Gastroesophageal sphincter (tissue), 4 donors: ENCODE data around the gene NUP42. TPM values are rescaled to one million over a fixed set of nuclear protein-coding genes. Genes with fewer than 3 reads are reported as not detected.

Experiments used
- ATAC-seq: fragments of 150-250 bp; one replicate; pipeline ENCODE4 v1.9.1; 2016; ENCODE audit warnings: mild to moderate bottlenecking, moderate library complexity
- H3K27ac ChIP-seq, 4 donors: fragments of 200-600 bp; sonication (generic) in 3 of 4; 1 replicate in 3 of 4; 2 replicates in 1 of 4; pipeline ENCODE4 v1.5.1; 2016 to 2019
- H3K27me3 ChIP-seq: fragments of 200-600 bp; sonication (generic); one replicate; pipeline ENCODE4 v1.5.1; 2019
- H3K36me3 ChIP-seq, 2 donors: fragments of 200-600 bp; sonication (generic); one replicate each; pipeline ENCODE4 v1.5.1; 2019; ENCODE audit warnings: control low read depth in 1 of 2
- H3K4me1 ChIP-seq, 3 donors: fragments of 200-600 bp; sonication (generic); 1 replicate in 2 of 3; 2 replicates in 1 of 3; pipeline ENCODE4 v1.5.1; 2016 to 2019; ENCODE audit warnings: control low read depth in 2 of 3
- H3K4me3 ChIP-seq, 2 donors: fragments of 200-600 bp; sonication (generic); one replicate each; pipeline ENCODE4 v1.5.1; 2019; ENCODE audit warnings: mild to moderate bottlenecking in 1 of 2, moderate library complexity in 1 of 2
- H3K9me3 ChIP-seq, 3 donors: fragments of 200-600 bp; sonication (generic); one replicate each; pipeline ENCODE4 v1.5.1; 2017 to 2019; ENCODE audit warnings: control low read depth in 2 of 3
- EP300 ChIP-seq: sonication (generic); formaldehyde crosslinking; IDR thresholded peaks from one replicate; pipeline ENCODE4 v1.6.1; 2017; ENCODE audit warnings: antibody characterized with exemption, mild to moderate bottlenecking
- POLR2A ChIP-seq, 2 donors: fragments of 450-650 bp; IDR thresholded peaks; one replicate each; pipeline ENCODE4 v1.6.1; 2017; ENCODE audit warnings: antibody characterized with exemption in 2 of 2, mild to moderate bottlenecking in 2 of 2, moderate library complexity in 1 of 2
- POLR2AphosphoS5 ChIP-seq: sonication (generic); formaldehyde crosslinking; IDR thresholded peaks from one replicate; pipeline ENCODE4 v1.6.1; 2017; ENCODE audit warnings: antibody characterized with exemption
- WGBS, 2 donors: methylation state at CpG; one replicate each; pipeline ENCODE4 v1.1.5; 2018; ENCODE audit warnings: low coverage in 1 of 2; 5-methylcytosine and 5-hydroxymethylcytosine counted together
- total RNA-seq, 4 donors: library from RNA; depleted of rRNA; stranded (reverse); fragments of >200 nt; gene quantifications; one replicate each; pipeline ENCODE4 v1.1.0, GENCODE V29; 2016
- TF ChIP-seq, protein P1 (sequence below), 4 experiments: fragments of 200-600 bp in 2 of 4; fragments of 450-650 bp in 2 of 4; sonication (generic) in 1 of 4; IDR thresholded peaks; one replicate each; pipeline ENCODE4 v1.5.1; 2017 to 2019; ENCODE audit warnings: antibody characterized with exemption in 4 of 4, mild to moderate bottlenecking in 2 of 4, moderate library complexity in 2 of 4

Gene NUP42
- total RNA-seq, 4 donors from 2014 or later: 27.7 to 32.7 (median 31.6) TPM

DNA sequence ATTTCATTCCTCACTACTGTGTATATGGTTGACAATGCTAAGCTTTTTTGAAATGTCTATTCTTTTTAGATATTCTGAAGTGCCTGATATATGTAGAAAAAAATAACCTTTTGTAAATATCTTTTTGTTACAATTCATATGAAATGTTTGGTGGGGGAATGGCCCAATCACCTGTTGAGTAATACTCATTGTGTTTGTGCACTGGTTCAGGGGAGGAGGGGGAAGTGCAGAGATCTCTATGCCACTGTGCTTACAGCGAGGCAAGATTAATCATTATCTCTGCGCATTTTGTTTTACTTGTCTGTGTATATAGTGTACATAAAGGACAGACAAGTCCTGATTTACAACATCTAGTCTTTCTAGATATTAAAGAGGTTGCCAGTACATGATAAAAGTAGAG is 25.2 kb downstream of the NUP42 start:
- no peak for TF ChIP-seq EP300
- TF ChIP-seq POLR2AphosphoS5: no peak
- TF ChIP-seq, protein P1, sequence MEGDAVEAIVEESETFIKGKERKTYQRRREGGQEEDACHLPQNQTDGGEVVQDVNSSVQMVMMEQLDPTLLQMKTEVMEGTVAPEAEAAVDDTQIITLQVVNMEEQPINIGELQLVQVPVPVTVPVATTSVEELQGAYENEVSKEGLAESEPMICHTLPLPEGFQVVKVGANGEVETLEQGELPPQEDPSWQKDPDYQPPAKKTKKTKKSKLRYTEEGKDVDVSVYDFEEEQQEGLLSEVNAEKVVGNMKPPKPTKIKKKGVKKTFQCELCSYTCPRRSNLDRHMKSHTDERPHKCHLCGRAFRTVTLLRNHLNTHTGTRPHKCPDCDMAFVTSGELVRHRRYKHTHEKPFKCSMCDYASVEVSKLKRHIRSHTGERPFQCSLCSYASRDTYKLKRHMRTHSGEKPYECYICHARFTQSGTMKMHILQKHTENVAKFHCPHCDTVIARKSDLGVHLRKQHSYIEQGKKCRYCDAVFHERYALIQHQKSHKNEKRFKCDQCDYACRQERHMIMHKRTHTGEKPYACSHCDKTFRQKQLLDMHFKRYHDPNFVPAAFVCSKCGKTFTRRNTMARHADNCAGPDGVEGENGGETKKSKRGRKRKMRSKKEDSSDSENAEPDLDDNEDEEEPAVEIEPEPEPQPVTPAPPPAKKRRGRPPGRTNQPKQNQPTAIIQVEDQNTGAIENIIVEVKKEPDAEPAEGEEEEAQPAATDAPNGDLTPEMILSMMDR (IDR thresholded peaks at IDR 0.05): no peak
- no peak for TF ChIP-seq POLR2A (IDR thresholded peaks at IDR 0.05)
- Histone ChIP-seq H3K9me3 (no peaks in the 10 kb centered on the region), H3K27ac (no peak overlapping the region), H3K4me3 (no peak overlapping the region), H3K36me3 (peaks cover 0 to 11% of the 10 kb centered on the region in 2 donors), H3K27me3 (peaks cover 15% of the 10 kb centered on the region), H3K4me1 (peaks cover 0 to 7% (median 0%) of the 10 kb centered on the region in 3 donors)
- no peak for ATAC-seq
- 96 to 100% methylated on average over 2 of the region's 2 CpGs for WGBS, 2 donors

DNA sequence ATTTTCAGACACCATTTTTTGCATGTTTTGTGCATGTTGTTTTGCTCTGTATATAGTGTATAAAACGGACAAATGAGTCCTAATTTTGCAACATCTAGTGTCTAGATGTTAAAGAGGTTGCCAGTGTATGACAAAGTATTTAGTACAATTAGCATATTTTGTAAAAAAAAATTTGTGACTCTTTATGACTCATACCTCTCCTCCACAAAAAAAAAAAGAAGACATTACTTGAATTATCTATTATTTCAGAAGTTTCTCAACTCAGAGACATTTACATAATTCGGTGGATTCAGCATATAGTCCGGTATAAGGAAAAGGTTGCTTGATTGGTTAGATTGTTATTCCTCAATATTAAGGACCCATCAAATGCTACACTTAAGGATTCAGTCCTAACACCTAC is 26.0 kb downstream of the NUP42 start:
- Histone ChIP-seq H3K36me3 (peaks cover 0 to 3% of the 10 kb centered on the region in 2 donors), H3K4me1 (peaks cover 0 to 7% (median 0%) of the 10 kb centered on the region in 3 donors), H3K27ac (no peak overlapping the region), H3K27me3 (peaks cover 15% of the 10 kb centered on the region), H3K4me3 (no peak overlapping the region), H3K9me3 (no peaks in the 10 kb centered on the region)
- 67 to 87% methylated on average over 3 of the region's 3 CpGs for WGBS, 2 donors
- no peak for ATAC-seq
- TF ChIP-seq, protein P1 (IDR thresholded peaks at IDR 0.05): no peak
- no peak for TF ChIP-seq EP300
- no peak for TF ChIP-seq POLR2AphosphoS5

DNA sequence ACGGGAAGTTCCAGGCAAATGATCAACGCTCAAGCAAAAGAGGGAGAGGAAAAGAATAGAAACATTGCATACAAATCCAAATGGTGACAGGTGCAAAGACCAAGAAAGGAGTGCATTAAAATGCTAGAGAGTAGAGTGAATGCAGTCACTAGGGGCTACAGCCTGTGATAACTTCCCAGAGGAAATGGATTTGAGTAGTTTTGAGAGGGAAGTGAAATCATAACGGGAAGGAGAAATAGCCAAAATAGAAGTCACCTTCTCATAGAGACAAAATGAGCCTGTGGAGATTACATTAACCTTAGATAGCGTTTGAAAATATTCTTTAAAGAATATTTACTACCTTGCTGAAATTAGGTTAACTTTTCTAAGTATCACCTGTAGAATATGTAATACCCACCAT is 26.5 kb downstream of the NUP42 start:
- WGBS, 2 donors: 67 to 78% methylated on average over 4 of the region's 4 CpGs

DNA sequence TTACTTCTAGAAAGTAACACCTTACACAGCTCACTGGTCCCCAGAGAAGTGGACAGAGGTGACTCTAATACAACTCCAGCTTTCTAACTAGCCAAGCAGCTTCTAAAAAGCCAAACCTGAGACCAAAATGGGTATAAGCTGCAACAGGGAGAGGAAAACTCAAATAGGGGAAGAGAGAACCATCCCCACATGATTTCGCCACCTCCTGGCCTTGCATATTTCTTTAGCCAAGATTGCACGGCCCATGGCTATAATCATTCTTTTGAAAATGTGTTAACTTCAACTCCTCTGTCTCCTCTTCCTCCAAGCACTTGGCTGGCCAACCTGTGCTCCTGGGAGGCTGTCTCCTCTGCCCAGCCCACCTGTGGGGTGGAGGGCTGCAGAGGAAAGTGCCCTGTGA is 28.7 kb downstream of the NUP42 start:
- 81 to 90% methylated on average over 2 of the region's 2 CpGs for WGBS, 2 donors

More for the DNA sequence above, 26.5 kb downstream of the NUP42 start:
- no peak for ATAC-seq
- no peak overlapping the region for H3K27ac ChIP-seq
- peaks cover 15% of the 10 kb centered on the region for H3K27me3 ChIP-seq
- no peaks in the 10 kb centered on the region for H3K36me3 ChIP-seq
- H3K4me3 ChIP-seq: no peak overlapping the region
- H3K9me3 ChIP-seq: no peaks in the 10 kb centered on the region
- peaks cover 0 to 7% (median 0%) of the 10 kb centered on the region in 3 donors for H3K4me1 ChIP-seq
- TF ChIP-seq, protein P1 (IDR thresholded peaks at IDR 0.05): no peak
- no peak for TF ChIP-seq EP300

DNA sequence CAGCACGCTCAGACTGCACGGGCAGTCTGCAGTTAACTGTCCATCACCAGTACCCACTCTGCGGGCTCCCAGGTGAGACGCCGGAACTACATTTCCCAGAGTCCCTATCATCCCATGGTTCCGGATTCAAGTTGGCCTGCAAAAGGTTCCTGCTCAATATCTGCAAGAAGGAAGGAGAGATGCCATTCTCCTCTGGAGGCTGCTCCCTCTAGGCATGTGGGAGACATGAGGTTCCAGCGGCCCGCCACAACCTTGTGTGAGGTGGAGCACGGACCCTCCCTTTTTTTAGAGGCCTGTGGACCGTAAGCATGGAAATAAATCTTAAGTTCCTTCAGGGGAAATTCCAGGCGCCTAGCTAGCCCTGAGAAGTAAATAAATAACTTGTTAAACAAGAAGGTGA is 29.7 kb downstream of the NUP42 start:
- Histone ChIP-seq H3K4me1 (no peaks in the 10 kb centered on the region), H3K27me3 (peaks cover 5% of the 10 kb centered on the region), H3K9me3 (no peaks in the 10 kb centered on the region), H3K4me3 (no peak overlapping the region), H3K36me3 (no peaks in the 10 kb centered on the region), H3K27ac (no peak overlapping the region)
- ATAC-seq: no peak
- WGBS, 2 donors: 74 to 75% methylated on average over 3 to 7 of the region's 11 CpGs
- TF ChIP-seq, protein P1 (IDR thresholded peaks at IDR 0.05): no peak
- TF ChIP-seq POLR2A (IDR thresholded peaks at IDR 0.05): no peak
- TF ChIP-seq EP300: no peak
- TF ChIP-seq POLR2AphosphoS5: no peak

More for the DNA sequence above, 28.7 kb downstream of the NUP42 start:
- Histone ChIP-seq H3K4me3 (no peak overlapping the region), H3K36me3 (no peaks in the 10 kb centered on the region), H3K9me3 (no peaks in the 10 kb centered on the region), H3K27me3 (peaks cover 15% of the 10 kb centered on the region), H3K27ac (no peak overlapping the region), H3K4me1 (peaks cover 0 to 7% (median 0%) of the 10 kb centered on the region in 3 donors)
- TF ChIP-seq, protein P1 (IDR thresholded peaks at IDR 0.05): no peak
- no peak for TF ChIP-seq POLR2A (IDR thresholded peaks at IDR 0.05)
- TF ChIP-seq EP300: no peak
- TF ChIP-seq POLR2AphosphoS5: no peak
- no peak for ATAC-seq
